22Rv1 (cell line): ENCODE results near the gene CAMTA1.

ENCODE experiments used
- H3K27ac ChIP-seq: fragments of 450-650 bp; 2 replicates; pipeline ENCODE4 v1.5.1; 2017
- ZFX ChIP-seq: fragments of 450-650 bp; IDR thresholded peaks from 2 replicates; pipeline ENCODE4 v1.6.1; 2017; ENCODE audit warnings: antibody characterized with exemption, borderline replicate concordance
- TF ChIP-seq, protein P1 (sequence below): fragments of 450-650 bp; IDR thresholded peaks from 2 replicates; pipeline ENCODE4 v1.5.1; 2017; ENCODE audit warnings: mild to moderate bottlenecking

The CAMTA1 gene

DNA sequence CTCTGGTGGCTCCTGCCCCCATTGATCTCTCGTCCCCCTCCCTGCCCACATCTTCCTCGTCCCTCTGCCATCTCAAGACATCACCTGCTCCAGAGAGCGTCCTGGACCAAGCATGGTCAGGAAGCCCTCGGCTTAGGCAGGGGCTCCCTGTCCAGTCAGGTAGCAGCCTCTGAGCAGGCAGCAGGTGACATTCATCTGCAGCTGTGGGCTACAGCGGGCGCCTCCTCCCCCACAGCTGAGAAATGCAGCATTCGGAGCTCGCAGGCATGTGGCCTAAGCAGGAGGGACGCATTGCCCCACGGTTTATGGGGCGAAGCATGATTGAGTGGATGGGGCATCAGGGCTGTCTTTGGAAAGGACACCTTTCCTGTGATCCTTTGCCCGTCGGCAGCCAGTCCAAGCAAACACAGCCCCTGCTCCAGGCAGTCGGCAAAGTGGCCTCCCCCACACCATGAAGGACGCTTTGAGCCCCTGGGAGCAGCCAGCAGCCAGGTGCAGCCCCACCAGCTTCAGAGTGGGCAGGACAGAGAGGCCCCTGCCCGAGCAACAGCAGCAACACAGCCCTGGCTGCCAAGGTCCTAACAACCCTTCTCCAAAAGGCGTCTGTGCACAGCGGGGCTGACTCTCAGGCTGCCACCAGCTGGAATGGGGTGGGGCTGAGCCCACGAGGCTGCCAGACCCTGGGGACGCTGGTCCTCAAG, 751.8 kb downstream of the CAMTA1 start:
- no peak overlapping the region for H3K27ac ChIP-seq
- TF ChIP-seq, protein P1, sequence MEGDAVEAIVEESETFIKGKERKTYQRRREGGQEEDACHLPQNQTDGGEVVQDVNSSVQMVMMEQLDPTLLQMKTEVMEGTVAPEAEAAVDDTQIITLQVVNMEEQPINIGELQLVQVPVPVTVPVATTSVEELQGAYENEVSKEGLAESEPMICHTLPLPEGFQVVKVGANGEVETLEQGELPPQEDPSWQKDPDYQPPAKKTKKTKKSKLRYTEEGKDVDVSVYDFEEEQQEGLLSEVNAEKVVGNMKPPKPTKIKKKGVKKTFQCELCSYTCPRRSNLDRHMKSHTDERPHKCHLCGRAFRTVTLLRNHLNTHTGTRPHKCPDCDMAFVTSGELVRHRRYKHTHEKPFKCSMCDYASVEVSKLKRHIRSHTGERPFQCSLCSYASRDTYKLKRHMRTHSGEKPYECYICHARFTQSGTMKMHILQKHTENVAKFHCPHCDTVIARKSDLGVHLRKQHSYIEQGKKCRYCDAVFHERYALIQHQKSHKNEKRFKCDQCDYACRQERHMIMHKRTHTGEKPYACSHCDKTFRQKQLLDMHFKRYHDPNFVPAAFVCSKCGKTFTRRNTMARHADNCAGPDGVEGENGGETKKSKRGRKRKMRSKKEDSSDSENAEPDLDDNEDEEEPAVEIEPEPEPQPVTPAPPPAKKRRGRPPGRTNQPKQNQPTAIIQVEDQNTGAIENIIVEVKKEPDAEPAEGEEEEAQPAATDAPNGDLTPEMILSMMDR = no peak
- no peak for TF ChIP-seq ZFX

DNA sequence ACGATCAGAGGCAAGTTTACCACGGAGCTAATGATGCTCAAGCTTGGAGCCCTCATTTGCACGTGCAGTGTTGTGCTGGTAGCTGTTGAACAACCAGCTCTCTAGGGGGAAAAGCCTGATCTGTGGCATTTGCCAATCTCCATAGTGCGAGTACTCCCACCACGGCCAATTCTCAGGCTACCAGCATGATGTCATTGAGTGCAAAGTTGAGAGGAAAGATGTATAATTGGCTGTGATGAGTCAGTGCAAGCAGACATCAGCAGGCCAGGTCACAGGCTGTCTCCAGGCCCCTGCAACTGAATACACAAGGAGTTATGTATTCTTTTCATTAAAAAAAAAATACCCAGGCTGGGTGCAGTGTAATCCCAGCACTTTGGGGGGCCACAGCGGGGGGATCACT, 752.8 kb downstream of the CAMTA1 start:
- TF ChIP-seq ZFX = no peak
- TF ChIP-seq, protein P1 = no peak
- H3K27ac ChIP-seq = no peak overlapping the region

DNA sequence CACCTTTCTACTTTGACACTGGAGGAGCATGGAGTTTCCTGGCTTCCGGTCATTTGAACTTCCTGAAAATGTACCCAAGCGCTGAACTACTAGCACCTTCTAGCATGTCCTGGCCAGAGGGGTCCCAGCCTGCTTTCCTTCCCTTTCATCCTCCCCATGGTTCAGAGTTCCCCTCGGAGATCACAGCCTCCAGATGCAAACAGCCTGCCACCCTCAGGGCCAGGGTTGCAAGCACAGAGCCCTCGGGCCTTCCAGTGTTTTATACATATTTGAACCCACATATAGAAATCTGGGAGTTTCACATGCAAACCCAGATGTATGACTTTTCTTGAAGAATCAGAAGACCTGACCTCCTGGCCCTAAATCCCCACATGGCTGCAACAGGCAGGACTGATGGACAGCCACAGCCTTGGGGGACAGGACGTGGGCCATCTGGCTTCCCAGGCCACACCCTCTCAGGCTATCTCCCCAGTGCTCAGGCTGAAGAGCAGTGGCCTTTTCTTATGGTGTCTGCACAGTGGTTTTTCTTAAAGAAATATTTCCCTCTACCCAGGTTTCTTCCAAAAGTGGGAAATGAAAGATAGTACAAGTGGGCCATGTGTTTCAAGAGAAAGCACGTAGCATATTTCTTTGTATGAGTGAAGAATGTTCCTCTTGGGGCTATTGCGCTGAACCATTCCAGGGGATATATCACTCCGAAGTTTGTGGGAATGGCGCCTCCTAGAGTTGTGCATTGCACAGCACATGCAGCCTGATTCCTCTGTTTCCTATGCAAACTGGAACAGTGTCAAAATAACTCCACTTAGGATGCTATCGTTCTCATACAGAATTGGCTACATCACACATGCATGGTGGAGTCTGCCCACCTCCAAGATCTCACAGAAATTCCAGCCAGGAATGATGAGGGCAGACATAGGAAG, 753.9 kb downstream of the CAMTA1 start:
- no peak for TF ChIP-seq ZFX
- TF ChIP-seq, protein P1 = no peak
- H3K27ac ChIP-seq = no peak overlapping the region

DNA sequence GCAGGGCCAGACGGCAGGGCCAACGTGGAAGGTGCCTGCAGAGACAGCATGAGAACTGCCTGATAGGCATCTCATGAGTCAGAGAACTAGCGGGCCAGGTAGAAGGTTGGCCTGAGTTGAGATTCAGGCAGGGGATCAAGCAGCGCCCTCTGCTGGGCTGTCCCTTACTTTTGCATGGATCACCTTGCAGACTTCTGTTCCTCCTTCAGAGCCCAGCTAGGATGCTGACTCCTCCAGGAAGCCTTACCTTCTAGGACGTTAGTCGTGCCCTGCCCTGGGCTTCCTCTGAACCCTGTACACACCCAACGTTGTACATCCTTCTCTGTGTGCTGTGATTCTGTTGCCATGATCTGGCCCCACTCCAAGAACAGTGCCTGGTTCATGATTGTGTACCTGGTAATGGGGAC, 754.5 kb downstream of the CAMTA1 start:
- no peak overlapping the region for H3K27ac ChIP-seq
- TF ChIP-seq ZFX = no peak
- TF ChIP-seq, protein P1 = peak; percentile 61

DNA sequence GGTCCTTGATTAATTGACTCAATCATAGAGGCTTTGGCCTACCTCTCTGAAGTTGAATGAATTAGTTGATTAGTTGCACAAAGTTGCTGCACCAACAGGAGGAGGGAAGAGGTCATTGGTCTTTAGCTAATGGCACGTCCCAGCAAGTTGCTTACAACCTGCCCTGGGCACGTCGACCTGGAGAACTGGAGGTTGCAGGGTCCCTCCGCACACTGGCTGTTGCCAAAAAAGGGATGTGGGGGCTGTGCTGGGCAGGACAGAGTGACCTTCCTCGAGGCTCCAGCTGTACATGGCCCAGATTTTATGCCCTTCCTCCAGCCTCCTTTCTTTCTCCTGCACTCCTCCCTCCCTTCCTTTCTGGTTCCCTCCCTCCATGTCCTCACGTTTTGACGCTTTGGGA, 755.6 kb downstream of the CAMTA1 start:
- no peak overlapping the region for H3K27ac ChIP-seq
- no peak for TF ChIP-seq ZFX
- TF ChIP-seq, protein P1 = no peak

DNA sequence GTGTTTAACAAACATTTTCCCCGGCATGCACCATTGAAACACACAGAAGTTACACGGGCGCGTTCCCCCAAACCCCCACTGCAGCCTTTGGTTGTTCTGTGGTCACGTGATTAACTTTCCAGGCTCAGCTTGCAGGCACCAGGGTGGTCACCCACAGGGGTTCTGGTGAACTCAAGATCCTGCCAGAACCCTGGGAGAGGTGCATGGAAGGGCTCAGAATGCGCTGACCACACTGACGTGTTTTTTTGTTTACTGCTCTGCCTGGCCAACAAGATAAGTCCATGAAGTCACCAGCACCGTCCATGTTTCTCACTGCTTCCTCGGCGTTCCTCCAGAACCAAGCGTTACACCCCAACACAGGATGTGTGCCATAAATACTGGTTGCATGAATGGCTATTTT, 756.4 kb downstream of the CAMTA1 start:
- H3K27ac ChIP-seq = no peak overlapping the region

More for the DNA sequence above, 756.4 kb downstream of the CAMTA1 start:
- TF ChIP-seq, protein P1 = no peak
- no peak for TF ChIP-seq ZFX
